ENCODE results near the gene RBL1. TPM values are rescaled to one million over a fixed set of nuclear protein-coding genes. Genes with fewer than 3 reads are reported as not detected.

Gene RBL1
- total RNA-seq, 2 donors from 2014 or later: 2.5 to 17.1 TPM

DNA sequence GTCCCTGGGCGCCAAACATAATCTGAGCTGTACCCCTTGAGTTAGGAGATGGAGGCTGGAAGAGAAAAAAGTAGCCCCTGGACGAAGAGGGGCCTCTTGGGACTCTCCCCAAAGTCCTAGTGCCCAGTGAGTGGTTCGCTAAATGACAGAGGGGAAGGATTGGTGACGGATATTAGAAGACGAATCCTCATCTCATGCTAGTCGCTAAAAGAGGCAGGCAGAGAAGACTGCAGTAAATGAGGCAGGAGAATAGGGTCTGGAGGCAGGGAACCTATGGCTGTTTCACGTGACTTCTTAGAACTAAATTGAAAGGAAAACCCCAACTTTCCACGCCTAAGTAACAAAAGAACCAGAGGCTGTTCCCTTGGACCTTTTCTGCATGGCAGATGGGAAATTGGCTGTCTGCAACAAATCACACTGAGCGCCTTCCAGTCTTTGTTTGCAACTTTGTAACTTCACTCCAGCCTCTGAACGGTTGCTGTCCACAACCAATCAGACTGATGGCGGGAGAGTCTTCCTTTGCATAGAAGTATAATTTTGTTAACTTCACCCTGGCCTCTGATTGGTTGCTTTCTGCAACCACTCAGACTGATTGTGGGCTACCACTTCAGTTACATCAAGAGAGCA is 731 bp upstream of the RBL1 start:
- no peaks in the 10 kb centered on the region for H3K9me3 ChIP-seq
- TF ChIP-seq CTCF (IDR thresholded peaks at IDR 0.05): no peak
- H3K27ac ChIP-seq: peak overlapping the region in 1 of 2 donors; percentile 55
- no peak for ATAC-seq (ENCODE audit: insufficient number of reproducible peaks, low FRiP score, low read depth)
- H3K27me3 ChIP-seq (replicated peaks; ENCODE audit: insufficient read depth): no peaks in the 10 kb centered on the region
- DNase-seq (ENCODE audit: low spot score): no peak
- peak overlapping the region; percentile 82 for H3K4me3 ChIP-seq
- no peaks in the 10 kb centered on the region for H3K36me3 ChIP-seq
- H3K4me1 ChIP-seq (ENCODE audit: control insufficient read depth in 1 of 2, low read depth in 2 of 2): peaks cover 8 to 15% of the 10 kb centered on the region in 2 donors

DNA sequence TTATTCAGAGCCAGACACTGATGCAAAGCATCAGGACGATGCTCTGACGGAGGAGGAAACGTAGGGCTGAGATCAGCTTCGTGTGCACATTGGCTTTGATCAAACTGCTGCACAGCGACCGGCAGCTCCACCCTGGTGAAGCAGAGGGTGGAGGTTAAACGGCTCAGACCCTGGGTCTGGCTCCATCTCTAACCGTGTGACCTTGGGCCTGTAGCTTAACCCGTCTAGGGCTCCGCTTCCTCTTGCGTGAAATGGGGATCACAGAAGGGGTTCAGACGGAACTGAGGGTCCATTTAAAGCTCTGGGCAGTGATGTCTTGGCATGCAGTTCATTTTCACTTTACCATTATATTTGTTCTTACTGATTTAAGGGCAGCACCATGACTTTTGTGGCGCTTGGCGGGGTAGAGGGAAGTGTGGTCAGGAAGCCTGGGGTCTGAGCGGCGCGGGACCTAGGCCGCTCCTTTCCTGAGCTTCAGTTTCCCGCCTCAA is 644 bp downstream of the RBL1 start:
- H3K9me3 ChIP-seq: no peaks in the 10 kb centered on the region
- peaks cover 8 to 15% of the 10 kb centered on the region in 2 donors for H3K4me1 ChIP-seq (ENCODE audit: control insufficient read depth in 1 of 2, low read depth in 2 of 2)
- H3K4me3 ChIP-seq: peak overlapping the region; percentile 82
- DNase-seq (ENCODE audit: low spot score): no peak
- H3K27ac ChIP-seq: no peak overlapping the region
- H3K27me3 ChIP-seq (replicated peaks; ENCODE audit: insufficient read depth): no peaks in the 10 kb centered on the region
- ATAC-seq (ENCODE audit: insufficient number of reproducible peaks, low FRiP score, low read depth): no peak
- no peak for TF ChIP-seq CTCF (IDR thresholded peaks at IDR 0.05)
- H3K36me3 ChIP-seq: no peaks in the 10 kb centered on the region

DNA sequence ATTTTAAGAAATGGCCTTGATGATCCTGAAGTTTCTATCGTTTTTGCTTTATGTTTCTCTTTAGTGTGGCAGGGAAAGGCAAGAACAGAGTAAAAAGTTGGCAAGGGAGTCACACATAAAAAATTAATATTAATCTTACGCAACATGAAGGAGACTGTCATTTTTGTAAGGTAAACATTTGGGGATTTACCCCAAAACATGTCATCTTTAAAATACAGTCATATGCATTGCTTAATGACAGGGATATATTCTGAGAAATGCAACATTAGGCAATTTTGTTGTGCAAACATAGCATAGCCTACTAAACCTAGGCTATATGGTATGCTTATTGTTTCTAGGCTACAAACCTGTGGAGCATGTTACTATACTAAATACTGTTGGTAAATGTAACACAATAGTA is 5.4 kb downstream of the RBL1 start:
- no peak for DNase-seq (ENCODE audit: low spot score)
- no peak for TF ChIP-seq CTCF (IDR thresholded peaks at IDR 0.05)
- no peak overlapping the region for H3K4me3 ChIP-seq
- no peaks in the 10 kb centered on the region for H3K27me3 ChIP-seq (replicated peaks; ENCODE audit: insufficient read depth)
- no peaks in the 10 kb centered on the region for H3K36me3 ChIP-seq
- no peaks in the 10 kb centered on the region for H3K9me3 ChIP-seq
- H3K27ac ChIP-seq: no peak overlapping the region
- ATAC-seq (ENCODE audit: insufficient number of reproducible peaks, low FRiP score, low read depth): no peak
- peaks cover 5 to 11% of the 10 kb centered on the region in 2 donors for H3K4me1 ChIP-seq (ENCODE audit: control insufficient read depth in 1 of 2, low read depth in 2 of 2)

GRCh38 chr20:37081717-37082289 is 14.0 kb downstream of the RBL1 start:
- no peak for TF ChIP-seq CTCF (IDR thresholded peaks at IDR 0.05)
- no peak overlapping the region for H3K27ac ChIP-seq
- DNase-seq (ENCODE audit: low spot score): no peak

GRCh38 chr20:37077009-37077408 is 18.8 kb downstream of the RBL1 start:
- Histone ChIP-seq H3K27me3 (replicated peaks; ENCODE audit: insufficient read depth) (no peaks in the 10 kb centered on the region), H3K9me3 (no peaks in the 10 kb centered on the region), H3K4me3 (no peak overlapping the region), H3K36me3 (peaks cover 1% of the 10 kb centered on the region), H3K27ac (no peak overlapping the region), H3K4me1 (ENCODE audit: control insufficient read depth in 1 of 2, low read depth in 2 of 2) (no peaks in the 10 kb centered on the region)
- no peak for ATAC-seq (ENCODE audit: insufficient number of reproducible peaks, low FRiP score, low read depth)
- DNase-seq (ENCODE audit: low spot score): no peak
- TF ChIP-seq CTCF (IDR thresholded peaks at IDR 0.05): no peak

More at GRCh38 chr20:37081717-37082289, 14.0 kb downstream of the RBL1 start:
- Histone ChIP-seq H3K4me1 (ENCODE audit: control insufficient read depth in 1 of 2, low read depth in 2 of 2) (no peaks in the 10 kb centered on the region), H3K9me3 (no peaks in the 10 kb centered on the region), H3K4me3 (no peak overlapping the region), H3K27me3 (replicated peaks; ENCODE audit: insufficient read depth) (no peaks in the 10 kb centered on the region), H3K36me3 (peaks cover 9% of the 10 kb centered on the region)
- ATAC-seq (ENCODE audit: insufficient number of reproducible peaks, low FRiP score, low read depth): no peak
